IMR-90 (cell line): ENCODE measurements around the gene UBALD1.

Source experiments
- CEBPB ChIP-seq: IDR thresholded peaks from 2 replicates; pipeline ENCODE4 v1.6.1; 2012; ENCODE audit warnings: low read depth, low read length, improper control_type of control experiment
- CHD1 ChIP-seq: IDR thresholded peaks from 2 replicates; pipeline ENCODE4 v1.6.1; 2012; ENCODE audit warnings: low read depth, low read length, improper control_type of control experiment
- FOS ChIP-seq: fragments of 150-350 bp; IDR thresholded peaks from 2 replicates; pipeline ENCODE4 v1.6.1; 2016; ENCODE audit warnings: low read depth, low read length
- MAFK ChIP-seq: IDR thresholded peaks from 2 replicates; pipeline ENCODE4 v1.6.1; 2012; ENCODE audit warnings: low read depth, low read length, improper control_type of control experiment
- MAZ ChIP-seq: IDR thresholded peaks from 2 replicates; pipeline ENCODE4 v1.6.1; 2012; ENCODE audit warnings: low read depth, mild to moderate bottlenecking, low read length, improper control_type of control experiment, moderate library complexity, borderline replicate concordance
- MXI1 ChIP-seq: IDR thresholded peaks from 2 replicates; pipeline ENCODE4 v1.6.1; 2012; ENCODE audit warnings: low read depth, mild to moderate bottlenecking, low read length, moderate library complexity, borderline replicate concordance
- NFE2L2 ChIP-seq: fragments of 150-350 bp; IDR thresholded peaks from 2 replicates; pipeline ENCODE4 v1.6.1; 2016; ENCODE audit warnings: low read depth, mild to moderate bottlenecking, low read length
- POLR2A ChIP-seq: IDR thresholded peaks from 2 replicates; pipeline ENCODE4 v1.6.1; 2012; ENCODE audit warnings: mild to moderate bottlenecking, low read depth, low read length
- RAD21 ChIP-seq: IDR thresholded peaks from 2 replicates; pipeline ENCODE4 v1.6.1; 2012; ENCODE audit warnings: low read length, improper control_type of control experiment
- RCOR1 ChIP-seq: IDR thresholded peaks from 2 replicates; pipeline ENCODE4 v1.6.1; 2012; ENCODE audit warnings: mild to moderate bottlenecking, low read length, improper control_type of control experiment; ENCODE audit not compliant: insufficient replicate concordance
- SMC3 ChIP-seq: fragments of 150-350 bp; IDR thresholded peaks from 2 replicates; pipeline ENCODE4 v1.6.1; 2016; ENCODE audit warnings: low read depth, mild to moderate bottlenecking, antibody characterized with exemption, low read length, moderate library complexity
- TF ChIP-seq, protein P1 (sequence below): conservative IDR thresholded peaks from 2 replicates; pipeline ENCODE4 v1.5.1; 2012; ENCODE audit warnings: mild to moderate bottlenecking, low read depth, low read length, improper control_type of control experiment
- TF ChIP-seq, protein P2 (sequence below): fragments of 150-350 bp; IDR thresholded peaks from 2 replicates; pipeline ENCODE4 v1.6.1; 2017; ENCODE audit warnings: mild to moderate bottlenecking, antibody characterized with exemption, low read length, low read depth
- TF ChIP-seq, protein P3 (sequence below): fragments of 150-350 bp; IDR thresholded peaks from 2 replicates; pipeline ENCODE4 v1.6.1; 2016; ENCODE audit warnings: low read depth, mild to moderate bottlenecking, low read length, moderate library complexity, borderline replicate concordance

DNA sequence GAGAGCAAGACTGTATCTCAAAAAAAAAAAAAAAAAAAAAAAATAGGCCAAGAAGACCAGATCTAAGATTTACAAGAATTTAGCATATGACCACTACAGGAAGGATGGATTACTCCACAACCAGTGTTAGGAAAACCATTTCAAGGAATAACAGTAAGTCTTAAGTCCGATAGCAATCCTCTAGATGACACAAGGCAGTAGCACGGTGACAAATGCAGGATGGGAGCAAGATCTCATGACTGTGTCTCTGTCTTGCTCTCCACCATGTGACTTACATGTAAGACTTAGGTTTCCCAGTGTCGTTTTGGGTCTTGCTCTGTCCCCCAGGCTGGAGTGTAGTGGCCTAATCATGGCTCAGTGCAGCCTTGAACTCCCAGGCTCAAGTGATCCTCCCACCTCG, 30.8 kb downstream of the UBALD1 start:
- TF ChIP-seq, protein P1, sequence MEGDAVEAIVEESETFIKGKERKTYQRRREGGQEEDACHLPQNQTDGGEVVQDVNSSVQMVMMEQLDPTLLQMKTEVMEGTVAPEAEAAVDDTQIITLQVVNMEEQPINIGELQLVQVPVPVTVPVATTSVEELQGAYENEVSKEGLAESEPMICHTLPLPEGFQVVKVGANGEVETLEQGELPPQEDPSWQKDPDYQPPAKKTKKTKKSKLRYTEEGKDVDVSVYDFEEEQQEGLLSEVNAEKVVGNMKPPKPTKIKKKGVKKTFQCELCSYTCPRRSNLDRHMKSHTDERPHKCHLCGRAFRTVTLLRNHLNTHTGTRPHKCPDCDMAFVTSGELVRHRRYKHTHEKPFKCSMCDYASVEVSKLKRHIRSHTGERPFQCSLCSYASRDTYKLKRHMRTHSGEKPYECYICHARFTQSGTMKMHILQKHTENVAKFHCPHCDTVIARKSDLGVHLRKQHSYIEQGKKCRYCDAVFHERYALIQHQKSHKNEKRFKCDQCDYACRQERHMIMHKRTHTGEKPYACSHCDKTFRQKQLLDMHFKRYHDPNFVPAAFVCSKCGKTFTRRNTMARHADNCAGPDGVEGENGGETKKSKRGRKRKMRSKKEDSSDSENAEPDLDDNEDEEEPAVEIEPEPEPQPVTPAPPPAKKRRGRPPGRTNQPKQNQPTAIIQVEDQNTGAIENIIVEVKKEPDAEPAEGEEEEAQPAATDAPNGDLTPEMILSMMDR = no peak
- TF ChIP-seq, protein P2, sequence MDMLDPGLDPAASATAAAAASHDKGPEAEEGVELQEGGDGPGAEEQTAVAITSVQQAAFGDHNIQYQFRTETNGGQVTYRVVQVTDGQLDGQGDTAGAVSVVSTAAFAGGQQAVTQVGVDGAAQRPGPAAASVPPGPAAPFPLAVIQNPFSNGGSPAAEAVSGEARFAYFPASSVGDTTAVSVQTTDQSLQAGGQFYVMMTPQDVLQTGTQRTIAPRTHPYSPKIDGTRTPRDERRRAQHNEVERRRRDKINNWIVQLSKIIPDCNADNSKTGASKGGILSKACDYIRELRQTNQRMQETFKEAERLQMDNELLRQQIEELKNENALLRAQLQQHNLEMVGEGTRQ = no peak
- TF ChIP-seq, protein P3, sequence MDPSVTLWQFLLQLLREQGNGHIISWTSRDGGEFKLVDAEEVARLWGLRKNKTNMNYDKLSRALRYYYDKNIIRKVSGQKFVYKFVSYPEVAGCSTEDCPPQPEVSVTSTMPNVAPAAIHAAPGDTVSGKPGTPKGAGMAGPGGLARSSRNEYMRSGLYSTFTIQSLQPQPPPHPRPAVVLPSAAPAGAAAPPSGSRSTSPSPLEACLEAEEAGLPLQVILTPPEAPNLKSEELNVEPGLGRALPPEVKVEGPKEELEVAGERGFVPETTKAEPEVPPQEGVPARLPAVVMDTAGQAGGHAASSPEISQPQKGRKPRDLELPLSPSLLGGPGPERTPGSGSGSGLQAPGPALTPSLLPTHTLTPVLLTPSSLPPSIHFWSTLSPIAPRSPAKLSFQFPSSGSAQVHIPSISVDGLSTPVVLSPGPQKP = no peak
- TF ChIP-seq MXI1 = no peak
- no peak for TF ChIP-seq MAZ
- no peak for TF ChIP-seq POLR2A
- TF ChIP-seq NFE2L2 = no peak
- no peak for TF ChIP-seq CEBPB
- TF ChIP-seq RAD21 = no peak
- TF ChIP-seq FOS = no peak
- TF ChIP-seq SMC3 = no peak
- TF ChIP-seq MAFK = no peak
- no peak for TF ChIP-seq RCOR1
- no peak for TF ChIP-seq CHD1
